ENCODE results near the gene GOLGA8T.
"Not testable (repeated sequence)": the region's sequence is repeated elsewhere in the genome, so short reads cannot be mapped to it uniquely, and the experiment has no call there.

Gene GOLGA8T

GRCh38 chr15:30134751-30135150 is at the start of gene GOLGA8T:
GOLGA8T (plus strand) TSS chr15:30135051; CDS start chr15:30135149, 98 bp downstream.
- not testable (repeated sequence) for DNase-seq

- not testable (repeated sequence) for DNase-seq
Observed at GRCh38 chr15:30097827-30098226, 37.0 kb upstream of the GOLGA8T start.

- not testable (repeated sequence) for DNase-seq
Observed at GRCh38 chr15:30102890-30103289, 32.0 kb upstream of the GOLGA8T start.

- DNase-seq = not testable (repeated sequence)
Observed at GRCh38 chr15:30103941-30104507, 30.8 kb upstream of the GOLGA8T start.

GRCh38 chr15:30110591-30110990 is 24.3 kb upstream of the GOLGA8T start:
- DNase-seq = not testable (repeated sequence)

- DNase-seq = not testable (repeated sequence)
Observed at GRCh38 chr15:30130066-30130465, 4.8 kb upstream of the GOLGA8T start.

- DNase-seq = not testable (repeated sequence)
Observed at GRCh38 chr15:30143246-30143645, 8.4 kb downstream of the GOLGA8T start.

- DNase-seq = not testable (repeated sequence)
Observed at GRCh38 chr15:30149891-30150290, 15.0 kb downstream of the GOLGA8T start.

GRCh38 chr15:30162479-30163357 is 27.9 kb downstream of the GOLGA8T start:
- not testable (repeated sequence) for DNase-seq

- not testable (repeated sequence) for DNase-seq
Observed at GRCh38 chr15:30163759-30164158, 28.9 kb downstream of the GOLGA8T start.

- DNase-seq = not testable (repeated sequence)
Observed at GRCh38 chr15:30164257-30164656, 29.4 kb downstream of the GOLGA8T start.

GRCh38 chr15:30167403-30167802 is 32.6 kb downstream of the GOLGA8T start:
- not testable (repeated sequence) for DNase-seq

GRCh38 chr15:30167886-30168285 is 33.0 kb downstream of the GOLGA8T start:
- DNase-seq = not testable (repeated sequence)

GRCh38 chr15:30171452-30171851 is 36.6 kb downstream of the GOLGA8T start:
- DNase-seq = not testable (repeated sequence)

GRCh38 chr15:30173041-30173608 is 38.3 kb downstream of the GOLGA8T start:
- DNase-seq = not testable (repeated sequence)

- not testable (repeated sequence) for DNase-seq
Observed at GRCh38 chr15:30175291-30175690, 40.4 kb downstream of the GOLGA8T start.

GRCh38 chr15:30176613-30177012 is 41.8 kb downstream of the GOLGA8T start:
- not testable (repeated sequence) for DNase-seq

- not testable (repeated sequence) for DNase-seq
Observed at GRCh38 chr15:30179814-30180213, 45.0 kb downstream of the GOLGA8T start.

GRCh38 chr15:30185495-30185894 is 50.6 kb downstream of the GOLGA8T start:
- not testable (repeated sequence) for DNase-seq

- not testable (repeated sequence) for DNase-seq
Observed at GRCh38 chr15:30187429-30187828, 52.6 kb downstream of the GOLGA8T start.

GRCh38 chr15:30189754-30190153 is 54.9 kb downstream of the GOLGA8T start:
- DNase-seq = not testable (repeated sequence)

GRCh38 chr15:30191143-30191542 is 56.3 kb downstream of the GOLGA8T start:
- not testable (repeated sequence) for DNase-seq

- not testable (repeated sequence) for DNase-seq
Observed at GRCh38 chr15:30191639-30192038, 56.8 kb downstream of the GOLGA8T start.

Data from DMS79 (cell line).